IPS-18a (cell line): ENCODE measurements around the gene ATXN1.
"Not testable (repeated sequence)": the region's sequence is repeated elsewhere in the genome, so short reads cannot be mapped to it uniquely, and the experiment has no call there.

Source experiments
- H3K27ac ChIP-seq: one replicate; pipeline ENCODE4 v1.5.1; 2013; ENCODE audit warnings: low read length
- H3K27me3 ChIP-seq: one replicate; pipeline ENCODE4 v1.6.1; 2013; ENCODE audit warnings: mild to moderate bottlenecking, low read length; ENCODE audit not compliant: control insufficient read depth, insufficient read depth
- H3K36me3 ChIP-seq: one replicate; pipeline ENCODE4 v1.6.1; 2013; ENCODE audit warnings: low read depth, low read length; ENCODE audit not compliant: control insufficient read depth
- H3K4me1 ChIP-seq: one replicate; pipeline ENCODE4 v1.6.1; 2013; ENCODE audit warnings: low read depth, low read length; ENCODE audit not compliant: control insufficient read depth
- H3K4me3 ChIP-seq: one replicate; pipeline ENCODE4 v1.5.1; 2013; ENCODE audit warnings: low read length
- H3K9ac ChIP-seq: one replicate; pipeline ENCODE4 v1.6.1; 2013; ENCODE audit warnings: mild to moderate bottlenecking, low read length, moderate library complexity
- H3K9me3 ChIP-seq: one replicate; pipeline ENCODE4 v1.6.1; 2013; ENCODE audit warnings: low read depth, low read length; ENCODE audit not compliant: control insufficient read depth

The ATXN1 gene

GRCh38 chr6:16272201-16272600 lies 489.1 kb downstream of the ATXN1 start:
- Histone ChIP-seq H3K9ac (no peak overlapping the region), H3K27me3 (no peaks in the 10 kb centered on the region), H3K4me3 (no peak overlapping the region), H3K4me1 (no peaks in the 10 kb centered on the region), H3K9me3 (no peaks in the 10 kb centered on the region), H3K27ac (no peak overlapping the region), H3K36me3 (no peaks in the 10 kb centered on the region)

- Histone ChIP-seq H3K9ac (no peak overlapping the region), H3K27ac (no peak overlapping the region), H3K4me1 (no peaks in the 10 kb centered on the region), H3K9me3 (no peaks in the 10 kb centered on the region), H3K27me3 (no peaks in the 10 kb centered on the region), H3K4me3 (no peak overlapping the region), H3K36me3 (no peaks in the 10 kb centered on the region)
Measured at GRCh38 chr6:16271428-16271827, 489.8 kb downstream of the ATXN1 start.

- Histone ChIP-seq H3K27ac (no peak overlapping the region), H3K9ac (no peak overlapping the region), H3K4me1 (no peaks in the 10 kb centered on the region), H3K9me3 (no peaks in the 10 kb centered on the region), H3K27me3 (no peaks in the 10 kb centered on the region), H3K36me3 (no peaks in the 10 kb centered on the region), H3K4me3 (no peak overlapping the region)
Measured at GRCh38 chr6:16270178-16270794, 491.0 kb downstream of the ATXN1 start.

GRCh38 chr6:16269442-16270070 lies 491.7 kb downstream of the ATXN1 start:
- not testable (repeated sequence) for H3K36me3 ChIP-seq, H3K9ac ChIP-seq, H3K4me3 ChIP-seq, H3K4me1 ChIP-seq, H3K27ac ChIP-seq, H3K9me3 ChIP-seq, H3K27me3 ChIP-seq

- no peak overlapping the region for H3K9ac ChIP-seq
- no peak overlapping the region for H3K4me3 ChIP-seq
- no peaks in the 10 kb centered on the region for H3K4me1 ChIP-seq
- no peak overlapping the region for H3K27ac ChIP-seq
- no peaks in the 10 kb centered on the region for H3K9me3 ChIP-seq
- no peaks in the 10 kb centered on the region for H3K27me3 ChIP-seq
- no peaks in the 10 kb centered on the region for H3K36me3 ChIP-seq
Measured at GRCh38 chr6:16267428-16268263, 493.6 kb downstream of the ATXN1 start.

- H3K4me3 ChIP-seq, result no peak overlapping the region
- H3K27ac ChIP-seq, result no peak overlapping the region
- no peaks in the 10 kb centered on the region for H3K4me1 ChIP-seq
- no peaks in the 10 kb centered on the region for H3K36me3 ChIP-seq
- H3K27me3 ChIP-seq, result no peaks in the 10 kb centered on the region
- no peak overlapping the region for H3K9ac ChIP-seq
- H3K9me3 ChIP-seq, result no peaks in the 10 kb centered on the region
Measured at GRCh38 chr6:16265351-16266341, 495.6 kb downstream of the ATXN1 start.

GRCh38 chr6:16264785-16265184 lies 496.5 kb downstream of the ATXN1 start:
- Histone ChIP-seq H3K27ac (no peak overlapping the region), H3K9ac (no peak overlapping the region), H3K36me3 (no peaks in the 10 kb centered on the region), H3K9me3 (no peaks in the 10 kb centered on the region), H3K4me3 (no peak overlapping the region), H3K27me3 (no peaks in the 10 kb centered on the region), H3K4me1 (no peaks in the 10 kb centered on the region)

GRCh38 chr6:16263464-16264099 lies 497.7 kb downstream of the ATXN1 start:
- H3K4me1 ChIP-seq, H3K27me3 ChIP-seq, H3K9ac ChIP-seq, H3K27ac ChIP-seq, H3K4me3 ChIP-seq, H3K9me3 ChIP-seq, H3K36me3 ChIP-seq: not testable (repeated sequence)

- not testable (repeated sequence) for H3K9ac ChIP-seq, H3K36me3 ChIP-seq, H3K9me3 ChIP-seq, H3K27ac ChIP-seq, H3K4me3 ChIP-seq, H3K27me3 ChIP-seq
- peaks cover 11% of the 10 kb centered on the region for H3K4me1 ChIP-seq
Measured at GRCh38 chr6:16262773-16263172, 498.5 kb downstream of the ATXN1 start.

GRCh38 chr6:16260602-16261001 lies 500.7 kb downstream of the ATXN1 start:
- H3K4me1 ChIP-seq, result peaks cover 11% of the 10 kb centered on the region
- not testable (repeated sequence) for H3K9me3 ChIP-seq, H3K27ac ChIP-seq, H3K36me3 ChIP-seq, H3K9ac ChIP-seq, H3K4me3 ChIP-seq, H3K27me3 ChIP-seq

- H3K36me3 ChIP-seq, H3K9ac ChIP-seq, H3K27ac ChIP-seq, H3K9me3 ChIP-seq, H3K27me3 ChIP-seq, H3K4me3 ChIP-seq: not testable (repeated sequence)
- H3K4me1 ChIP-seq, result peaks cover 11% of the 10 kb centered on the region
Measured at GRCh38 chr6:16259604-16260003, 501.7 kb downstream of the ATXN1 start.
